ENCODE measurements around the gene C4B.
"Not testable (repeated sequence)": the region's sequence is repeated elsewhere in the genome, so short reads cannot be mapped to it uniquely, and the experiment has no call there.

C4B gene

DNA sequence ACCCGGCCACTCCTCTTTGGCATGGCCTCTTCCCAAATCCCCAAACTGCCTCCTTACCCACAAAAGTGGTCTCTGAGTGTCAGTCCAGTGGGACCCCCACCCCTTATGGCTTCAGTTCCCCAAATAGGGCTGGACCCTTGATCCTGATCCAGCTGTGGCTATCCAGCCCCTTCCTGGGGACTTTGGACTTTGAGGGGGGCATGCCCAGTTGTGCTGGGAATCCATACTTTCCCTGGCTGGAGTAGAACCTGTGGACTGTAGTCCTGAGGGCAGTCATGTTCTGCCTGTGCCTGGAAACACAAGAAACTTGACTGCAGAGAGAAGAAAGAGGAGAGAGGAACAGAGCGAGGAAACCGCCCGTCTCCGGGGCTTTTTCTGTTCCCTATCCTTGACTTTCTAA is 22.5 kb downstream of the C4B start:
- DNase-seq (ENCODE audit: low spot score), result not testable (repeated sequence)

DNA sequence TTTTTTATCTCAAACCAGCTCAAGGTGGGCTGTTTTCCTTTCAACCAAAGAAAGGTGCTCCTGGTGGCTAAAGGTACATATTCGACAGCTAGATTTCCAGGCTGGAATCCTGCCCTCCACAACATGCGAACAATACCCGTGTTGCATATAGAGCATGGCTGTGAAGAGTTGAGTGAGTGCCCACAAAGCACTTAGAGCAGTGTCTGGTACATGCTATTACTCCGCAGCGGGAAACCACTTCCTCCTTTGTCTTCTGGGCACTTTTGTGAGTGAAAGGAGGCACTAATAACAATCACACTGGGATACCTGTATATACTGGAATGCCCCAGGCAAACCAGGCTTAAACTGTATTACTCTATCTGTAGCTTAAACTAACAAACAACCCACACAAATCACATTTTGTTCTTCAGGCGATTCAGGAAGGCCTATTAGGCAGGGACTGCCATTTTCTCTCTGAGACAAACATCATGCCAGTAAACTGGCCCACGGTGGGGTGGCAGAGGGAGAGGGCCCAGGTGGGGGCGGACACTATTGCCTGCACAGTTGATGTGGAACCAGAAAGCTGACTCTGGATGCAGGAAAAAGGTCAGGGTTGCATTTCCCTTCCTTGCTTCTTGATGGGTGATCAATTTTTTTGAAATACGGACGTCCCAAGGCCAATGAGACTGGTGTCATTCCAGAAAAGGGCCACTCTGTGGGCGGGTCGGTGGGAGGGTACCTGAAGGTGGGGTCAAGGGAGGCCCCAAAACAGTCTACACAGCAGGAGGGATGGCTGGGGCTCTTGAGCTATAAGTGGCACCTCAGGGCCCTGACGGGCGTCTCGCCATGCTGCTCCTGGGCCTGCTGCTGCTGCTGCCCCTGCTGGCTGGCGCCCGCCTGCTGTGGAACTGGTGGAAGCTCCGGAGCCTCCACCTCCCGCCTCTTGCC is 23.3 kb downstream of the C4B start, which contains the start of gene CYP21A2:
CYP21A2 (plus strand) TSS at position 818 of the 927 bp plus-strand sequence; CDS start at position 826, 8 bp downstream.
- not testable (repeated sequence) for DNase-seq (ENCODE audit: low spot score)

GRCh38 chr6:32038878-32039277 is 24.3 kb downstream of the C4B start:
- DNase-seq (ENCODE audit: low spot score), result not testable (repeated sequence)

DNA sequence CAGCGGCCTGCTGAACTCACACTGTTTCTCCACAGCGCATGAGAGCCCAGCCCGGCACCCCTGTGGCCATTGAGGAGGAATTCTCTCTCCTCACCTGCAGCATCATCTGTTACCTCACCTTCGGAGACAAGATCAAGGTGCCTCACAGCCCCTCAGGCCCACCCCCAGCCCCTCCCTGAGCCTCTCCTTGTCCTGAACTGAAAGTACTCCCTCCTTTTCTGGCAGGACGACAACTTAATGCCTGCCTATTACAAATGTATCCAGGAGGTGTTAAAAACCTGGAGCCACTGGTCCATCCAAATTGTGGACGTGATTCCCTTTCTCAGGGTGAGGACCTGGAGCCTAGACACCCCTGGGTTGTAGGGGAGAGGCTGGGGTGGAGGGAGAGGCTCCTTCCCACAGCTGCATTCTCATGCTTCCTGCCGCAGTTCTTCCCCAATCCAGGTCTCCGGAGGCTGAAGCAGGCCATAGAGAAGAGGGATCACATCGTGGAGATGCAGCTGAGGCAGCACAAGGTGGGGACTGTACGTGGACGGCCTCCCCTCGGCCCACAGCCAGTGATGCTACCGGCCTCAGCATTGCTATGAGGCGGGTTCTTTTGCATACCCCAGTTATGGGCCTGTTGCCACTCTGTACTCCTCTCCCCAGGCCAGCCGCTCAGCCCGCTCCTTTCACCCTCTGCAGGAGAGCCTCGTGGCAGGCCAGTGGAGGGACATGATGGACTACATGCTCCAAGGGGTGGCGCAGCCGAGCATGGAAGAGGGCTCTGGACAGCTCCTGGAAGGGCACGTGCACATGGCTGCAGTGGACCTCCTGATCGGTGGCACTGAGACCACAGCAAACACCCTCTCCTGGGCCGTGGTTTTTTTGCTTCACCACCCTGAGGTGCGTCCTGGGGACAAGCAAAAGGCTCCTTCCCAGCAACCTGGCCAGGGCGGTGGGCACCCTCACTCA is 25.0 kb downstream of the C4B start:
- not testable (repeated sequence) for DNase-seq (ENCODE audit: low spot score)

GRCh38 chr6:32040299-32041049 is 25.9 kb downstream of the C4B start:
- DNase-seq (ENCODE audit: low spot score), result not testable (repeated sequence)

GRCh38 chr6:32041050-32041321 is 26.4 kb downstream of the C4B start:
- DNase-seq (ENCODE audit: low spot score), result not testable (repeated sequence)

- DNase-seq (ENCODE audit: low spot score), result not testable (repeated sequence)
Observed at GRCh38 chr6:32041385-32041784, 26.8 kb downstream of the C4B start.

GRCh38 chr6:32042276-32042675 is 27.7 kb downstream of the C4B start:
- DNase-seq (ENCODE audit: low spot score), result not testable (repeated sequence)

- not testable (repeated sequence) for DNase-seq (ENCODE audit: low spot score)
Observed at GRCh38 chr6:32043589-32044380, 29.2 kb downstream of the C4B start.

- not testable (repeated sequence) for DNase-seq (ENCODE audit: low spot score)
Observed at GRCh38 chr6:32044916-32045315, 30.3 kb downstream of the C4B start.

DNA sequence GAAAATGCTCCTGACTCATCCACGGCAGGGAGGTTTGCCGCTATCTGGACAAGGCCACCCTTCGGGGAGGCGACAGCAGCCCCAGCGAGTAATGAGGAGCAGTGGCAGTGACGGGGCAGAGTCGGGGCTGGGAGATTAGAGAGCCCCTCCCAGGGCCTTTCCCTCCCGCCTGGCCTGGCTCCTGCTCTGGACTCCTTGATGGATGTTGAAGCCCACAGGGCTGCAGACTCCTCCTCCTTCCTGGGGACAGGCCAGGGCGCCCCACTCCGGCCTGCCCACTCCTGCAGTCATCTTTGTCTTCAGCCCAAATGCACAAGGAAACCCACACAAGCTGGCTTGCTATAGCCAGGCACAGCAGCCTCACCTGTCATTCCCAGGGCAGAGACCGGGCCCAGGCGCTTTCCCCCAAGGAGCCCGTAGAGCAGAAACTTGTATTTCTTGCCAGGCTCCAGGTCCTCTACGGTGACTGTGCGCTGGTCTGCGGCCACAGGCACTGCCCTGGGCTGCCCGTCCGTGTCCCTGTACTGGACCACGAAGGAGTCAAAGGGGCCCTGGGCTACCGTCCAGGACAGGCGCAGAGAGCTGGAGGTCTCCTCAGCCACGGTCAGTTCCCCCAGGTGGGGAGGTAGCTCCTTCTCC is 31.3 kb downstream of the C4B start:
- no peak for DNase-seq (ENCODE audit: low spot score)

DNA sequence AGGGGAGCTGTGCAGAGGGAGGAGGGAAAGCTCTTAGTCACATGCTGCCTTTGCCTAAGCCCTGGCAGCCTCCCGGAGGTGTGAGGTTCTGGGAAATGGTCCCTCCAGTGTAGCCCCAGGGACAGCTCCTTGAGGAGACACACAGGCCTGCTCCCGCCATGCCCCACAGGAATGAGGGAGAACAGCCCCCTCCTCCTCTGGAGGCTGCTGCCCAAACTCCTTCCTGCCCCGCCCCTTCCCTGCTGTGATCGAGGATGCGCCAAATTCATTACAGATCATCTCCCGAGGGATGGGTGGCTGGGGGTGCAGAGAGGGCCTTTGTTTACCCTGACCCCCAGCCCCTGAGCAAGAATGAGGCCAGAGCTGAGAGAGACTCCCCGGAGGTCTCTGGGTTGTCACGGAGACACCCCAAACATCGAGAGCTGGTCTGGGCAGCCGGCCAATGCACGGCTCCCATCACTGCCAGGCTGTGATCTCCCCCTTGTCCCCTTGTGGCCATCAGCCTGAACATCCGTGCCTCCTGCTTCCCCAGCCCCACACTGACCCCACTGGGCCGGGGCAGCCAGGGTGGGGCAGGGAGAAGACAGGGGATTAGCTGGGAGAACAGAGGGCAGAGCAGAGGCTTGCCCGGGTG is 32.0 kb downstream of the C4B start:
- no peak for DNase-seq (ENCODE audit: low spot score)

GRCh38 chr6:32047084-32047478 is 32.5 kb downstream of the C4B start:
- no peak for DNase-seq (ENCODE audit: low spot score)

GRCh38 chr6:32047539-32047854 is 32.9 kb downstream of the C4B start:
- no peak for DNase-seq (ENCODE audit: low spot score)

DNA sequence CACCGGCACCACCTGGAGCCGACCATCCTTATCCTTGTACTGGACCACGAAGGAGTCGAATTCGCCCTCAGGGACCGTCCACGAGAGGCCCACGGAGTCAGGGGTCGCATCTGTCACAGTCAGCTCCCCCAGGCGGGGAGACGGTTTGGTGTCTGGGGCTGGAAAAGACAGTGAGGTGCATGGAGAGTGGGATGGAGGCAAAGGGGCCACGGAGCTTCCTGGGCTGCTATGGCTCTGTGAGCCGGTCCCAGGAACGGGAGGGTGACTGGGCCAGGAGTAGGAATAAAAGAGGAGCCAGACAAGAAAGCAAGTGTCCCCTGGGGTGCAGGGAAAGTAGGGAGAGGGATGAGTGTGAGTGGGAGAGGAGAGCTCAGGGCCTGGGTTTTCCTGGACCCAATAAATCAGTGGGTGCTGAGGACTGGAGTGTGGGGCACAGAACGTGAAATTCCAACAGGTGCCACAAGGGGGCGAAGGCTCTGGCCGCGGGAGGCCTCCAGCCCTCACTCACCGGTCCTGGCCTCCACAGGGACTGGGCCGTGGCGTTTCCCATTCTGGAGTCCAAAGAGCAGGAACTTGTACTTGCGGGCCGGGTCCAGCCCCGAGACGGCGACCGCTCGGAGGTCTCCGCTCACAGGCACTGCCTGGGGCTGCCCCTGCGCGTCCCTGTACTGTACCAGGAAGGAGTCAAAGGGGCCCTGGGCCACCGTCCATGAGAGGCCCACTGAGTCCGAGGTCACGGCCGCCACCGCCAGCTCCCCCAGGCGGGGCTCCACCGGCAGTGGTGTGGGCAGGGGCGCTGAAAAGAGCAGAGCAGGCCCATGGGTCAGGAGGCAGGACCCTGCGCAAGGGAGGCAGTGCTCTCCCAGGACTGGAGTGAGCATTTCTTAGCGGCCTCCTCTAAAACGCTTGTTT is 33.5 kb downstream of the C4B start:
- DNase-seq (ENCODE audit: low spot score), result peak; percentile 86

- not testable (repeated sequence) for DNase-seq (ENCODE audit: low spot score)
Observed at GRCh38 chr6:32049149-32049548, 34.6 kb downstream of the C4B start.

GRCh38 chr6:32049736-32050135 is 35.1 kb downstream of the C4B start:
- DNase-seq (ENCODE audit: low spot score), result not testable (repeated sequence)

DNA sequence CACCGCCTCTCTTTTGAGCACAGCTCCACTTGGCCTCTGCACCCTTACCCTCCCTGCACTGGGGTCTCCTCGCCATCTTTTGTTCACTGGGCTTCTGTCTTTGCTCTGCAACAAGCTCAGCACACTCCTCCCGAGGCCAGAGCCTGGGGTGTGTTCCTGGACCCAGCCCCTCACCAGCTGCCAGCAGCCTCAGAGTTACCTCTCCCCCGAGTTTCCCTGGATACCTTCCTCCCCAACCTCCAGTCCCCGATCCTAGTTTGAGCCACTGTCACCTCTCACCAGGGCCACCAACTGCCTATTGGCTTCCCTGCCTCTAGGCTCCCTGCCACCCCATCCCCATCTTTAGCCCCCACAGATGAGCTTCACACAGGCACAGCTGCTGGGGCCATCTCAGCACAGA is 36.0 kb downstream of the C4B start:
- no peak for DNase-seq (ENCODE audit: low spot score)

DNA sequence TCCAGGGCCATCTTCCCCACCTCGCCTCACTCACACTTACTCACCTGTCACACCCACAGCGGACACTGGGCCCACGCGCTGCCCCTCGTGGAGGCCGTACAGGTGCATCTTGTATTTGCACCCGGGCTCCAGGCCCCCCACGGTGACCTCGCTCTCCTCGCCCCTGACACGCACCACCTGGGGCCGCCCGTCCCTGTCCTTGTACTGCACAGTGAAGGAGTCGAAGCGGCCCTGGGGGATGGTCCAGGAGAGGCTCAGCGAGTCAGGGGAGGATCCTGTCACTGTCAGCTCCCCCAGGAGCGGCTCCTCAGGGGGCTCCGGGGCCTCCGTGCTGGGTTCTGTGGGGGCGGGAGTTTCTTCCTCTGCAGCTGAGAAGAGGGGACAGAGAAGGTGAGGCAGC is 38.0 kb downstream of the C4B start:
- not testable (repeated sequence) for DNase-seq (ENCODE audit: low spot score)

Measured in D341Med (cell line).